ENCODE measurements around the gene CDRT4.
"Not testable (repeated sequence)": the region's sequence is repeated elsewhere in the genome, so short reads cannot be mapped to it uniquely, and the experiment has no call there.

Gene CDRT4

DNA sequence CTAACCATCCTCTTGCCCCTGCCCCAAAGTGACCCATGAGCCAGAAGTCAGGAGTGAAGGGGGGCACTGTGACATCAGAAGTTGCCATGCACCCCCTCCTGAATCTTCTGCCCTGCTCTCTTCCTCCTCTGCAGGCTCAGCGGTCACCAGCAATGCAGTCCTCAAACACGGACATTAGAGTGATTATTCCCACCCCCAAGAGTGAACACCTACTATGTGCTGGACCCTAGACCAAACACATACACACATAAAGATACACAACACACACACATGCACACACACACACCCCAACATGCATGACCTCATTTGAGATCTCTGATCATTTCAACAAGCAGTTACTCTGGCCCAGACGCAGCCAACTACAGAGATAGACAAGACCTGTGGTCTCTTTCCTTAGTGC is at the start of gene CDRT4:
Gene CDRT4 (minus strand): TSS at position 30 of the 400 bp plus-strand sequence. CDS start 27,383 bp downstream, outside the sequence.
- no peak for DNase-seq

- DNase-seq: no peak
These were observed 48.7 kb upstream of the CDRT4 start for GRCh38 chr17:15516150-15516549.

DNA sequence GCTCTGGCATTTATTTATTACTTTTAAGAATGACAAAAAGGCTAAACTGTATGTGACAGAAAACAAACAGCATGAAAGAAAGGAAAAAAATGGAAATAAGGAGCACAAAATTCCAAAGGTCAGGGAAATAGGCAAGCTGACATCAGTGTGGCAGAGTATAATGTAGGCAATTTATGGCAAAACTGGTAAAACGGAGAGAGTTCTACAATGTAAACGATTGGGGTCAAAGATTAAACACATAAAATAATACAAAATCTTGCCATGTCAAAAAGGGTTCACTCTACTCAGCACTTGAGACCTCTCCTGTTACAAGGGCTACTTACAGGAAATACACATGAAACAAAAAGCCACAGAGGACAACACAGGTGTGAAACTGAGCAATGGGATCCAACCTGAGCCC is 47.0 kb upstream of the CDRT4 start:
- DNase-seq: no peak

DNA sequence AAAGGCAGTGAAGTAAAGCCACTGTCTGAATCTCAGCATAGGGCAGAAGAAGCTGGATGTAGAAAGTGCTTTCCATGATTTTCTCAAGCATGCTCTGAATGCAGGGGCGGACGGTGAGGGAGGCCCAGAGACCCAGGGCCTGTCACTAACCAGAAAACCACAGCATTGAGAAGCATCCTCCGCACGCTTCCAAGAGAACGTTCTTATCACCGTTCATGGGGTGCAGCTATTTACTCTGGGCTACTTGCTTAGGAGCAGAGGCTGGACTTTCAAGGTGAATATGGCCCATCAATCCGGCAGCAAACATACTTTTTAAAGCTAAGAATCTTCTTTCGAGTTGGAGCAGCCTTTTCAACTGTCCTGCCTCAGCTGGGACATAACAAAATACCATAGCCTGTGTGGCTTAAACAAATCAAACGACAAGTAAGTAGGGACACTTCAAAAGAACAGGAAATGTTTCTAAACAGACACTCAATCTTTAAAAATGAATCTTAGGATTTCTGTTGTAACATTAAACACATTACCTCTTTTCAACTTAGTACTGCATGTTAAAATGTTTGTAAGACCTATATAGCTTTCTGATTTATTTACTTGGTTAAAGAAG is 46.5 kb upstream of the CDRT4 start:
- no peak for DNase-seq

DNA sequence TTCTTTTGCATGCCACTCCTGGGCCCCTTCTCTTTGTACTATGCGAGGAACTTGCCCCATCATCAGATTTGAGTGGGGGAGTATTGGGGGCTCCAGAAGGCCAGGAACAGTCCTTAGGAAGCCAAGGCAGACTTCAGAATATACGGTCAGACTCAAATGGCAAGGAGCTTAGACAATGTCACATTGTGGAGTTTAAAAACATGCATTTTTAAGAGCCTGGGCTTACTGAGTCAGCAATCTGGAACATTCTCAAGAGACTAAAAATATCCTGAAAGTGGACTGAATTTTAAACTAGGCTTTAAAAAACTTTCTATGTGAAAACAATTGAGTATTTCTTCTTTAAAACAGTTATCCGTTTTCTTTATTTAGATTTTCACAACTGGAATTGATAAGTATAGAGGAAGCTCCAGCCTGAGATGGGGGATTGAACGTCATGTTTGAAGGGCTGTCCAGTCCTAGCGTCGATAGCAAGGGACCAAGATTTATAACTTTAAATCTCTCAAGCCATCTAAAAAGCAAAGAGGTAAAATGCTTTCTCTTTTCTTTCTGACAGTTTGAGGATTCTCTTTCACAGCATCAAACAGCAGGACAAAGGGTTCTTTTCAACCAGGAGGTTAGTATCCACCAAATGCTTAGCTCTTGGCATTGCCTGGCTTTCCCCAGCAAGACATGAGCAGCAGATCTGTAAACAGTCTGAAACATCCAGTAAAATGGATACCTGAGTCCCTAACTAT is 45.8 kb upstream of the CDRT4 start:
- DNase-seq: no peak

GRCh38 chr17:15512071-15512709 is 44.8 kb upstream of the CDRT4 start:
- DNase-seq: no peak

DNA sequence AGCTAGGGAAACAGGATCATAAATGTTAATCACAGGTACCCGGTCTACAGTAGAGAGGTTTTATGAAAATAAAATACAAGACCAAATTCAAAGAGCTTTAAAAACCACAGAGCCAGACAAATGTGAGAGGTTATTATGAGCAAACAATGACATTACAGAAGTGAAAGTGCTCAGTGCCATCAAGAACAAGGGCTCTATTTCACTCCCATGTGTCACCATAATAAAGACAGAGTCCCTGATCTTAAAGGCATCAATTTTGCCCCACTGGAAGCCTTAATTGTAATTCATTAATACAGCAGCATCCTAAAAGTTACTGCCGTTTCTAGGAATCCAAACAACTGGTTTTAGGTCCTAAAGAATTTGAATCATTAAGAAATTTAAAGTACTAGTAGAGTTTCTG is 43.7 kb upstream of the CDRT4 start:
- DNase-seq: no peak

- no peak for DNase-seq
These were observed 42.9 kb upstream of the CDRT4 start for GRCh38 chr17:15510361-15510760.

- DNase-seq: no peak
These were observed 41.7 kb upstream of the CDRT4 start for GRCh38 chr17:15509095-15509494.

- DNase-seq: no peak
These were observed 41.0 kb upstream of the CDRT4 start for GRCh38 chr17:15508466-15508865.

- DNase-seq: no peak
These were observed 40.5 kb upstream of the CDRT4 start for GRCh38 chr17:15507896-15508295.

- no peak for DNase-seq
These were observed 39.6 kb upstream of the CDRT4 start for GRCh38 chr17:15507001-15507400.

DNA sequence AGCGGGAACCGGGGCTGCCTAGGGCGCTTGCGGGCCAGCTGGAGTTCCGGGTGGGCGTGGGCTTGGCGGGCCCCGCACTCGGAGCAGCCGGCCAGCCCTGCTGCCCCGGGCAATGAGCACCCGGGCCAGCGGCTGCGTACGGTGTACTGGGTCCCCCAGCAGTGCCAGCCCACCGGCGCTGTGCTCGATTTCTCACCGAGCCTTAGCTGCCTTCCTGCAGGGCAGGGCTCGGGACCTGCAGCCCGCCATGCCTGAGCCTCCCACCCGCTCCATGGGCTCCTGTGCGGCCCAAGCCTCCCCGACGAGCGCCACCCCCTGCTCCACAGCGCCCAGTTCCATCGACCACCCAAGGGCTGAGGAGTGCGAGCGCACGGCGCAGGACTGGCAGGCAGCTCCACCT is 38.3 kb upstream of the CDRT4 start:
- DNase-seq: not testable (repeated sequence)

DNA sequence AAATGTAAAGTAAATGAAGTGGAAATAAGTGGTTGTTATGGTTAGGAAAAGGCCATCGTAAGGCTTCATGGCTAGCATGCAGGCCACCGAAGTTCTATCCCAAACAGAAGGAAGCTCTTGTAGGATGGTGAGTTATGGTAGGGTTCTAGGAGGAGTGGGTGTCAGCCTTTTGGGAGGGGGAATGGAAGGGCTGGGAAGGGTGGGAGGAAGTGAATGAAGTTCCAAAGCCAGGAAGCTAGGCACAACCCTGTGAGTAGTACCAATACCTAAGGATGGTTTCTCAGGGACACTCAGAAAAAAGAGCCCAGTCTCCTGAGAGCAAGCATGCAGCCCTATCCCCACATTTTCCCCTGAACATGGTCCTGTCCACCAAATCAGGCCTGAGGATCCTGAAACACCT is 36.3 kb upstream of the CDRT4 start:
- DNase-seq: no peak

- no peak for DNase-seq
These were observed 35.1 kb upstream of the CDRT4 start for GRCh38 chr17:15502369-15503112.

DNA sequence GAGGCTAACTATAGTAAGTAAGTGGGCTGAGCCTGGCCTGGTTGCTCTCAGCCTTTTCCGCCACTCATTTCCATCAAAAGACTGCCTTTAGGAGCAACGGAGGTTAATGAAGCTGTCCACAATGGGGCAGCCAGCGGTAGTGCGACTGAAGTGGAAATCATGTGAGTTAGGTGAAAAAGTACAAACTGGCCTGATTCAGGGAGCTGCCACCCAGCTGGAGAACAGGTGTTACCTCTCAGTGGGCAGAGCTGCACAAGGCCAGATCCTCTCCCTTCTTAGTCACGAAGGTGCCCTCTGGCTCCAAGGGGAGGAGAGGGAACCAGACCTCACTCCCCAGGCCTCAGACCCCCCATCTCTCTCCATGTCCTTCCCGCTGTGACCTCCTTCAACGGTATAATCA is 34.4 kb upstream of the CDRT4 start:
- DNase-seq: no peak

DNA sequence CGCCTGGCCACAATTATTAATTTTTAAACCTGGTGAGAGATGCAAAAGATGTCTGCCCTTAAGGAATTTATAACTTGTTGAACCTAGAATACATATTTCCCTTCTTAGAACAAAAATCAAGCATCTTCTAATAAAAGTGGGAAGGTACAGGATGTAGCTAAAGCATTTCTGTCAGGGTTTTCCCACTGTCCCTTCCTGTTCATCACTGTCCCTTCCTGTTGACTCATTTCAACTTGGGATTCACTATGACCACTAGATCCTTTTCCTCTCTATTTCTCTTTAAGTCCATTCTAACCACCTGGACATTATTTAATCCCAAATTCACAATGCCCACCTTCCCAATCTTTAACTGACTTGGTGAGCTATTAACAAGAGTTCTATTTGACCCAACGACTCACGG is 33.9 kb upstream of the CDRT4 start:
- DNase-seq: no peak

DNA sequence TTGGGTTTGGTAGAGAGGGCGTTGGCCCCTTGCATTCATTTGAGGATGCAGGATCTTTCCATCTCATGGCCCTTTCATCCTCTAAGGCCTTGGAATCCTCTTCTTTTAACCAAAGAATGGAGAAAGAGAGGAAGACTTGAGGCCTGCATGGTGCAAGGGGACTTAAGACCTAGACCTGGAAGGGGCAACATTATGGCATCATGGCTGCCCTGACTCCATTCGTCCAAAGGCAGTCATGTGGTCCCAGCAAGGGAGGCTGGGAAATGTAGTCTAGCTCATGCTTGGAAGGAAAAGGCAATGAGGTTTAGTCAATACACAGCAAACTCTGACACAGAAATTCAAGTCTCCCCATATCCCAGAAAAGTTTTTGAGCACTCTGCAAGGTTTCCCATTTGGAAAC is 30.7 kb upstream of the CDRT4 start:
- DNase-seq: no peak

- no peak for DNase-seq
These were observed 29.6 kb upstream of the CDRT4 start for GRCh38 chr17:15496735-15497670.

DNA sequence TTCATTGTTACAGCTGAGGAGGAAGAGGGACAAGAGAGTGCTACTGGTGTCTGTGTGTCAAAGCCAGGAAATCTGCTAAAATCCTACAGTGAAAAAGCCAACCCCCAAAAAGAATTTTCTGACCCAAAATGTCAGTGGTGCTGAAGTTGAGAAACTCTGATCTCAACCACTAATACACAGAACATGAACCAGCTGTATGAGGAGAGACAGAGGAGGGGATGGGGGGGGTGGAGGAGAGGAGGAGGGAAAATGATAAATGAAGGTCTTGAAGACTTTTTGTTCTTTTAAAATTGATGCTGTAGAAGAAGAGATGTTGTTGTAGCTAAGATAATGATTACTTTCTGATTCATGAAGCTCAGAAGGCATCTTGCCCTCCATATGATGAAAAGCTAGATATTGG is 27.4 kb upstream of the CDRT4 start:
- DNase-seq: no peak

- DNase-seq: no peak
These were observed 26.2 kb upstream of the CDRT4 start for GRCh38 chr17:15493693-15494035.

Measured in NK-92 treated with Interleukin-12 subunit alpha and Interleukin-12 subunit beta, amount 100 ng/mL, for 24 hours (cell line).